Upper lobe of right lung (tissue), 1 donor: ENCODE data around the gene TANGO6. TPM values are rescaled to one million over a fixed set of nuclear protein-coding genes. Genes with fewer than 3 reads are reported as not detected.
"Not testable (repeated sequence)": the region's sequence is repeated elsewhere in the genome, so short reads cannot be mapped to it uniquely, and the experiment has no call there.

Experiments used
- ATAC-seq: fragments of 200-7000 bp; cut with Tn5 transposase; one replicate; pipeline ENCODE4 v1.9.1; 2020; ENCODE audit warnings: mild to moderate bottlenecking, moderate library complexity
- DNase-seq: peaks from one replicate; pipeline ENCODE4 v3.0.0-alpha.2; 2020
- H3K27ac ChIP-seq: fragments of 200-600 bp; one replicate; pipeline ENCODE4 v1.8.0; 2022
- H3K27me3 ChIP-seq: fragments of 200-600 bp; one replicate; pipeline ENCODE4 v1.8.0; 2022; ENCODE audit warnings: mild to moderate bottlenecking
- H3K36me3 ChIP-seq: fragments of 200-600 bp; one replicate; pipeline ENCODE4 v1.8.0; 2022
- H3K4me1 ChIP-seq: fragments of 200-600 bp; one replicate; pipeline ENCODE4 v1.8.0; 2022
- H3K4me3 ChIP-seq: fragments of 200-600 bp; one replicate; pipeline ENCODE4 v1.8.0; 2022; ENCODE audit warnings: mild to moderate bottlenecking
- H3K9me3 ChIP-seq: fragments of 200-600 bp; one replicate; pipeline ENCODE4 v1.8.0; 2022
- intact Hi-C: fragments of 100-400 bp; cut with DNase I; formaldehyde crosslinking; loops from one replicate; pipeline ENCODE4 v1.11.0; 2022
- total RNA-seq: library from RNA; stranded (reverse); fragmentation: NEBNext Ultra II Directional; extraction: Animal tissue kit (Norgen Biotek cat#: 25700); gene quantifications from one replicate; pipeline ENCODE4 v1.2.1, GENCODE V29; 2021
- TF ChIP-seq, protein P1 (sequence below): fragments of 200-600 bp; IDR thresholded peaks from one replicate; pipeline ENCODE4 v1.8.0; 2022; ENCODE audit warnings: antibody characterized with exemption
- donor health status: DM: no; HTN: yes; CAD: no; lungs with severe emphysema.

The TANGO6 gene
- total RNA-seq, 1 donor from 2014 or later, result 19.1 TPM

GRCh38 chr16:68981971-68982370 lies 138.6 kb downstream of the TANGO6 start:
- Histone ChIP-seq H3K4me3 (no peak overlapping the region), H3K27me3 (no peaks in the 10 kb centered on the region), H3K4me1 (no peaks in the 10 kb centered on the region), H3K27ac (no peak overlapping the region), H3K36me3 (no peaks in the 10 kb centered on the region), H3K9me3 (no peaks in the 10 kb centered on the region)
- DNase-seq, result no peak
- ATAC-seq, result no peak
- TF ChIP-seq, protein P1, sequence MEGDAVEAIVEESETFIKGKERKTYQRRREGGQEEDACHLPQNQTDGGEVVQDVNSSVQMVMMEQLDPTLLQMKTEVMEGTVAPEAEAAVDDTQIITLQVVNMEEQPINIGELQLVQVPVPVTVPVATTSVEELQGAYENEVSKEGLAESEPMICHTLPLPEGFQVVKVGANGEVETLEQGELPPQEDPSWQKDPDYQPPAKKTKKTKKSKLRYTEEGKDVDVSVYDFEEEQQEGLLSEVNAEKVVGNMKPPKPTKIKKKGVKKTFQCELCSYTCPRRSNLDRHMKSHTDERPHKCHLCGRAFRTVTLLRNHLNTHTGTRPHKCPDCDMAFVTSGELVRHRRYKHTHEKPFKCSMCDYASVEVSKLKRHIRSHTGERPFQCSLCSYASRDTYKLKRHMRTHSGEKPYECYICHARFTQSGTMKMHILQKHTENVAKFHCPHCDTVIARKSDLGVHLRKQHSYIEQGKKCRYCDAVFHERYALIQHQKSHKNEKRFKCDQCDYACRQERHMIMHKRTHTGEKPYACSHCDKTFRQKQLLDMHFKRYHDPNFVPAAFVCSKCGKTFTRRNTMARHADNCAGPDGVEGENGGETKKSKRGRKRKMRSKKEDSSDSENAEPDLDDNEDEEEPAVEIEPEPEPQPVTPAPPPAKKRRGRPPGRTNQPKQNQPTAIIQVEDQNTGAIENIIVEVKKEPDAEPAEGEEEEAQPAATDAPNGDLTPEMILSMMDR, result no peak
- intact Hi-C loops, result no loop called here

DNA sequence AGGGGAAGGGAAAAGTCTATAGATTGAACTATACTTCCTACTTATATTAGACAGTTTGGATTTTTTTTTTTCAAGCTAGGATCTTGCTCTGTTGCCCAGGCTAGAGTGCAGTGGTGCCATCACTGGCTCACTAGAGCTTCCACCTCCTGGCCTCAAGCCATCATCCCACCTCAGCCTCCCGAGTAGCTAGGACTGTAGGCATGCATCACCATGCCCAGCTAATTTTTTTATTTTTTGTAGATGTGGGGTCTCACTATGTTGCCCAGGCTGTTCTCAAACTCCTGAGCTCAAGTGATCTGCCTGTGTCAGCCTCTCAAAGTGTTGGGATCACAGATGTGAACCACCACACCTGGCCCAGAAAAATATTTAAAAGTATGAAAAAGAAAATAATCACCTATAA lies 141.1 kb downstream of the TANGO6 start:
- intact Hi-C loops, result no loop called here
- no peak overlapping the region for H3K4me3 ChIP-seq
- no peaks in the 10 kb centered on the region for H3K36me3 ChIP-seq
- H3K4me1 ChIP-seq, result no peaks in the 10 kb centered on the region
- H3K27ac ChIP-seq, result no peak overlapping the region
- TF ChIP-seq, protein P1, result no peak
- ATAC-seq, result no peak
- no peaks in the 10 kb centered on the region for H3K27me3 ChIP-seq
- H3K9me3 ChIP-seq, result no peaks in the 10 kb centered on the region
- DNase-seq, result no peak

- no peaks in the 10 kb centered on the region for H3K27me3 ChIP-seq
- intact Hi-C loops, result no loop called here
- H3K9me3 ChIP-seq, result no peaks in the 10 kb centered on the region
- no peak for DNase-seq
- H3K4me3 ChIP-seq, result no peak overlapping the region
- TF ChIP-seq, protein P1, result no peak
- no peaks in the 10 kb centered on the region for H3K4me1 ChIP-seq
- H3K27ac ChIP-seq, result no peak overlapping the region
- H3K36me3 ChIP-seq, result no peaks in the 10 kb centered on the region
- no peak for ATAC-seq
Observed at GRCh38 chr16:68985268-68985667, 141.9 kb downstream of the TANGO6 start.

DNA sequence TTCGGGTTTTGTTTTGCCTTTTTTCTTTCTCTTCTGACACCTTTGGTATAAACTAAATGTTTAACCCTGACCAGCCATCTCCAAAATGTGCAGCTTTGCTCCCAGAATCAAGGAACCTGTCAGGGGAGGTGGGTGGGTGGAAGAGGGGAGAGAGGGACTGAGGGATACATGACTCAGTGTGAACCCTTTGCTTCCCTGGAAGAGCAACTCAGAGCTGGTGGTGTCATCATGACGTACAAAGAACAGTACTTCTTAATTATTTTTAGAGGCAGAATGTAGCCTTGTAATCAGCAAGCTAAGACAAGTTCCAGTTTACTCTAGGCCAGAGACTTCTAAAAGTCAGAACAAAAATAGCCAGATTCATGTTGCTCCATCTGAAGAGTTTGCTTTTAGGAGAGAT lies 142.5 kb downstream of the TANGO6 start:
- no peak for DNase-seq
- intact Hi-C loops, result no loop called here
- no peak overlapping the region for H3K4me3 ChIP-seq
- ATAC-seq, result no peak
- TF ChIP-seq, protein P1, result no peak
- H3K36me3 ChIP-seq, result no peaks in the 10 kb centered on the region
- no peaks in the 10 kb centered on the region for H3K9me3 ChIP-seq
- H3K27ac ChIP-seq, result no peak overlapping the region
- no peaks in the 10 kb centered on the region for H3K4me1 ChIP-seq
- no peaks in the 10 kb centered on the region for H3K27me3 ChIP-seq

GRCh38 chr16:68987734-68988457 lies 144.6 kb downstream of the TANGO6 start:
- TF ChIP-seq, protein P1, result no peak
- Histone ChIP-seq H3K9me3 (no peaks in the 10 kb centered on the region), H3K27ac (no peak overlapping the region), H3K27me3 (no peaks in the 10 kb centered on the region), H3K4me1 (no peaks in the 10 kb centered on the region), H3K36me3 (no peaks in the 10 kb centered on the region), H3K4me3 (no peak overlapping the region)
- no peak for DNase-seq
- ATAC-seq, result no peak
- intact Hi-C loops, result no loop called here

- H3K4me3 ChIP-seq, H3K4me1 ChIP-seq, H3K36me3 ChIP-seq, H3K27me3 ChIP-seq, intact Hi-C loops, DNase-seq, ATAC-seq, H3K27ac ChIP-seq, H3K9me3 ChIP-seq: not testable (repeated sequence)
Observed at GRCh38 chr16:68990172-68990845, 147.0 kb downstream of the TANGO6 start.
